Esophagus (tissue), 2 donors: ENCODE measurements around the gene XPC. TPM values are rescaled to one million over a fixed set of nuclear protein-coding genes. Genes with fewer than 3 reads are reported as not detected.
A peak's percentile ranks its signal among the peaks of the same experiment; 100 is the strongest.

Source experiments
- H3K27ac ChIP-seq, 2 donors: one replicate each; pipeline ENCODE4 v1.5.1; 2013; ENCODE audit warnings: low read depth in 2 of 2, mild to moderate bottlenecking in 2 of 2, inconsistent platforms in 1 of 2, low read length in 1 of 2, moderate library complexity in 1 of 2
- H3K27me3 ChIP-seq, 2 donors: one replicate each; pipeline ENCODE4 v1.6.1; 2013; ENCODE audit warnings: low read length in 2 of 2, control low read depth in 1 of 2, mild to moderate bottlenecking in 1 of 2; ENCODE audit not compliant: insufficient read depth in 2 of 2, control insufficient read depth in 1 of 2
- H3K36me3 ChIP-seq, 2 donors: one replicate each; pipeline ENCODE4 v1.6.1; 2013; ENCODE audit warnings: low read length in 1 of 2; ENCODE audit not compliant: control insufficient read depth in 2 of 2, insufficient read depth in 2 of 2
- H3K4me1 ChIP-seq, 2 donors: one replicate each; pipeline ENCODE4 v1.6.1; 2013; ENCODE audit warnings: low read length in 1 of 2; ENCODE audit not compliant: control insufficient read depth in 2 of 2, insufficient read depth in 2 of 2
- H3K4me3 ChIP-seq, 2 donors: one replicate each; pipeline ENCODE4 v1.5.1; 2013; ENCODE audit warnings: low read length in 2 of 2, mild to moderate bottlenecking in 2 of 2, low read depth in 1 of 2, moderate library complexity in 1 of 2
- H3K9me3 ChIP-seq, 2 donors: one replicate each; pipeline ENCODE4 v1.6.1; 2013; ENCODE audit warnings: mild to moderate bottlenecking in 2 of 2, low read depth in 1 of 2, low read length in 1 of 2, moderate library complexity in 1 of 2; ENCODE audit not compliant: control insufficient read depth in 2 of 2, insufficient read depth in 1 of 2
- WGBS, 2 donors: extraction: QIAGEN DNeasy Blood & Tissue Kit; methylation state at CpG; one replicate each; pipeline ENCODE4 v1.1.7; 2013; 5-methylcytosine and 5-hydroxymethylcytosine counted together
- polyA plus RNA-seq, 2 donors: library from polyadenylated mRNA; stranded (reverse); fragments of 200-250 nt; gene quantifications; one replicate each; pipeline ENCODE4 v1.2.3, GENCODE V29; 2013
- donor health status: healthy with polysubstance abuse.
- donor health status: Bipolar disorder and iron deficiency.

XPC gene
- polyA plus RNA-seq, 2 donors, result 12.1 to 12.6 TPM

DNA sequence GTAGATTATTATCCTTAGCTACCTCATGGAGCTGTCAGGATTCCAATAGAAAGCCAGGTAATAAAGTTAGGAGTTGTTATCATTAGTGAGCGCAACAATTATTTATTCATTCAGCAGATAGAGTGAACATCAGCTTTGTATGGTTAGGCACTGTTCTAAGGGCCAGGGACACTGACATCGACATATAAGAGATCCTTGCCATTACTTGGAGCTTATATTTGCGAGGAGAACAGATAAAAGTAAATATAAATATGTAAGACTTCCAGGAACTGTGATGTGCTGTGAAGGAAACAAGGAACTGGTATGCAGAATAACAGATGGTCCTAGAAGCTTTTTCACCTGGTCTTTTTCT, 689 bp upstream of the XPC start:
- Histone ChIP-seq H3K36me3 (peaks cover 0 to 2% of the 10 kb centered on the region in 2 donors), H3K27ac (peak overlapping the region; percentile 75 to 94), H3K27me3 (no peaks in the 10 kb centered on the region), H3K4me1 (no peaks in the 10 kb centered on the region), H3K4me3 (peak overlapping the region; percentile 56 to 90), H3K9me3 (no peaks in the 10 kb centered on the region)
- 1 to 2% methylated on average over 3 of the region's 3 CpGs for WGBS, 2 donors

DNA sequence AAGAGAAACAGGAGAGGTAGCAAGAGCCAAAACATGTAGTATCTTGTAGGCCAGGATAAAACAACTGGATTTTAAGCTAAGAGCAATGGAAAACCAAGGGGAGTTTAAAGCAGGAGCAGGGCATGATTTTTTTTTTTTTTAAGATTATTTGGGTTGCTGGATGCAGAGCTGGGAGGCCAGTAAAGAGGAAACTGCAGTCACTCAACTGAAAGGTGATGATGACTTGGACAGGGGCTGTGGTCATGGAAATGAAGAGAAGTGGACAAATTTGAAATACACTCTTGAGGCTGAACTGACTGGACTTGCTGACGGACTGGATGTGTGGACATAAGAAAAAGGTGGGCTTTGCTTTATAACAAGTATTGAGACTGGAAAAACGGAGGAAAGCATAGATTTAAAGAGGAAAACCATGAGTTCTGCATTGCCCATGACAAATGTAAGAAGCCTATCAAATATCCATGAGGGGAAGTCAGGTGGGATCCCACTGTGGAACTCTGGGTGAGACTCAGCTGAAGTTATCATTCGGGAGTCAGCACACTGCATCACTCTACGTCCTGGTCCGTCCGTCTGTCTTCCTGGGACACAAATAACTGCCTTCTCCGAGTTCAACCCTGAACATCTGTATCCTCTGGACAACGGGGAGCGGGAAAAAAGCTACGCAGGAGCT, 688 bp downstream of the XPC start:
- Histone ChIP-seq H3K4me3 (peak overlapping the region; percentile 77 to 90), H3K27me3 (no peaks in the 10 kb centered on the region), H3K36me3 (peaks cover 0 to 3% of the 10 kb centered on the region in 2 donors), H3K9me3 (no peaks in the 10 kb centered on the region), H3K27ac (peak overlapping the region; percentile 96 to 98), H3K4me1 (no peaks in the 10 kb centered on the region)
- 3% methylated on average over 10 of the region's 10 CpGs for WGBS, 2 donors

DNA sequence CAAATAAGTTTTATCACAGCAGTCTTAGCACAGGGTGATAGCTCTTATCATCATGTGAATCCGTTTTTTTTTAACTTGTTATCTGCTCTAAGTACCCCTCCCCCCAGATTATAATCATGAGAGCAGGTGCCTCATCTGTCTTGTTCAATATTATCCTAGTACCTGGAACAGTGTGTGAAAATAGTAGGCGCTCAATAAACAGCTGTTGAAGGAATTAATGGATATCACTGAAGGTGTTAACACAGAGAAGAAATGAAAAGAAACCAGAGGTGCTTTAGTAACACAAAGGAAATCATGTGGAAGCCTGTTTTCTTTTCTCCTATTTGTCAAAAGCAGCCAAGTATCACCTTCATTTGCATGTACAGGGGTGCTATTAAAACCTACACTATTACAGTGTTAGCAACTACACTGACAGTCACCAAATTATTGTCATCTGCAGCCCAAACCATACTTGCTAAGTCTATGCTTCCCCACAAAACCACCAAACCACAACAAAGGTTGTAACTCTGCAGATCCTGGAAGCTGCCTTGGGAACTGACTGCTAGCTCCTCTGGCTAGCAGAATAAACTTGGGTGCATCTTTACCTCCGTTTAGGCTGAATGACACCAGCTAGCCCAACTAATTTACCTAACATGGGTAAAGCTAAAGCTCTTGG, 2.9 kb downstream of the XPC start:
- H3K27me3 ChIP-seq, result no peaks in the 10 kb centered on the region
- peaks cover 5 to 8% of the 10 kb centered on the region in 2 donors for H3K36me3 ChIP-seq
- no peak overlapping the region for H3K27ac ChIP-seq
- no peaks in the 10 kb centered on the region for H3K4me1 ChIP-seq
- H3K4me3 ChIP-seq, result no peak overlapping the region
- no peaks in the 10 kb centered on the region for H3K9me3 ChIP-seq
- WGBS, 2 donors, result 45 to 57% methylated on average over 3 of the region's 3 CpGs

DNA sequence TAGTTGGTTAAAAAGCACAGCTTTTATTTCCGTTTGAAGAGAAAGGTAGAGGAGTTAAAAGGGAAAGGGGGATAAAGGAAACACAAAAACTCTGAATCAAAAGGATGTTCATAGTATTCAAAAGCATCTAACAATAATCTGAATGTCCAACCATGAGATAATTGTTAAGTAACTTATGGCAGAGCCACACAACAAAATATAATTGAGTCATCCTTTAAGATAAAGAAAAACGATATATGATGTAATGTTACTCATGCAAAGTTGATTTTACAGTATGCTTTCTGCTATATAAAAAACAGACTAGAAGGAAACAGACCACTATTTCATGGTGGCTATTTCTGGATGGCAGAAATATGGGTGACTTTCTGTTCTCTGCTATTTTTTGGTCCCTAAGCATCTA, 3.9 kb downstream of the XPC start:
- H3K36me3 ChIP-seq, result peaks cover 8% of the 10 kb centered on the region in 2 donors
- no peaks in the 10 kb centered on the region for H3K27me3 ChIP-seq
- no peaks in the 10 kb centered on the region for H3K9me3 ChIP-seq
- 62 to 72% methylated on average over 2 of the region's 2 CpGs for WGBS, 2 donors
- no peaks in the 10 kb centered on the region for H3K4me1 ChIP-seq
- no peak overlapping the region for H3K27ac ChIP-seq
- H3K4me3 ChIP-seq, result no peak overlapping the region

DNA sequence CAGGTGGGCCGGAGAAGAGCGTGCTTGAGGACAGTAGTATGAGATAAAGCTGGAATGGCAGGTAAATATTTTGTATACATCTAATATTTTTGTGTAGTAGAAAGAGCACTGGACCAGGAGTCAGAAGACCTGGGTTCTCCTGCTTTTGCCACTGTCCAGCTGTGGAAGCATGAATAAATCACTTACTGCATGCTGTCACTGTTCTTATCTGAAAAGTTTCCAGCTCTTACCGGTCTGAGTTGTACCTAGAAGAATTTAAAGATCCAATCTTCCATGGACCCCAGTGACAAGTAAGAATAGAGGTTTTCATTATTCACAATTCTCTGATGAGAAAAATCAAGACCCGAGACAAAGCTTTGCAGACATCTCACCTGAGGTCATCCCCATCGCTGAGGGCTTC, 5.9 kb downstream of the XPC start:
- Histone ChIP-seq H3K27ac (no peak overlapping the region), H3K27me3 (no peaks in the 10 kb centered on the region), H3K36me3 (peaks cover 16 to 17% of the 10 kb centered on the region in 2 donors), H3K4me1 (no peaks in the 10 kb centered on the region), H3K4me3 (no peak overlapping the region), H3K9me3 (no peaks in the 10 kb centered on the region)
- WGBS, 2 donors, result 94 to 96% methylated on average over 5 of the region's 5 CpGs

DNA sequence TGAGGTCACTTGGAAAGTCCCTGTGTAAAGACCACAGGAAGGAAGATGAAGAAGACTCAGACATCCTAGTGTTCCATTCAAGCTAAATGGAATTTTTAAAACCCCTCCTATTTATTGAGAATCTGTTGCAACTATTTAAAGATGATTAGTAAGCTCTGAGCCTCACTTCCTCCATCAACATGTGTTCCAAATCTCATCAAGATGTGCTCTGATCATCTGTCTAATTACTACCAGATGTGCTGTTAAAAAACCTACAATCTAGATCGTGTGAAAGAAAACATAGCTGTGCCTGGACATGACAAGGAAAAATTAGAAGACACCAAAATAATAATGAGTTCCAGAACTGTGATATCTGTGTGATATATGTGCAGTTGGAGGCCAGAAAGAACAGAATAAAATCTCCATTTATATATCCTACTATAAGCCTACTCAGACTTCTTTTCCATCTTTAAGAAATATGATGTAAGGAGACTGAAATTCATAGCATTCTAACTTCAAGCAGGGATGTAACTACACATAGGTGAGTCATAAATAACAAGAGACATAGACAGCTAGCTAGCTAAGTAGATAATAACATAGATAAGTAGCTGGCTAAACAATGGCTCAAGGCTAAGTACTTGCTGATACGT, 7.8 kb downstream of the XPC start:
- Histone ChIP-seq H3K4me1 (no peaks in the 10 kb centered on the region), H3K36me3 (peaks cover 25 to 28% of the 10 kb centered on the region in 2 donors), H3K27ac (no peak overlapping the region), H3K9me3 (no peaks in the 10 kb centered on the region), H3K4me3 (no peak overlapping the region), H3K27me3 (no peaks in the 10 kb centered on the region)
- 64 to 65% methylated on average over 2 of the region's 2 CpGs for WGBS, 2 donors

DNA sequence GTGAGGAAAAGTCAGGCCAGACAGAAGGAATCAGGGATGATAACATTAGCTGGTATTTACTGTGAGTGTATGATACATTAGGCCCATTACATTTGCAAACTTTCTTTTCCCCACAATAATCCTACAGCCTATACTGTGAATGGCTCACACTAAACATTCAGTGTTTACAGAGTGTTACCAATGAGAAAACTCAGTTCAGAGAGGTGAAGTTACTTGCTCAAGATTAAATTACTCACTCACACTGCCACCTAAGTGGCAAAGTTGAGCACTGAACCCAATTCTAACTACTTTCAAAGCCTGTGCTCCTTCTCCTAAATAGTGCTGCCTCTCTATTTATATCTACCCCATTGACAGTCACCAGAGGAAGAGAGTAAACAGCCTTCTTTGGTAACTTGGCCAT, 8.5 kb downstream of the XPC start:
- Histone ChIP-seq H3K27me3 (no peaks in the 10 kb centered on the region), H3K36me3 (peaks cover 30 to 33% of the 10 kb centered on the region in 2 donors), H3K4me3 (no peak overlapping the region), H3K4me1 (no peaks in the 10 kb centered on the region), H3K27ac (no peak overlapping the region), H3K9me3 (no peaks in the 10 kb centered on the region)

DNA sequence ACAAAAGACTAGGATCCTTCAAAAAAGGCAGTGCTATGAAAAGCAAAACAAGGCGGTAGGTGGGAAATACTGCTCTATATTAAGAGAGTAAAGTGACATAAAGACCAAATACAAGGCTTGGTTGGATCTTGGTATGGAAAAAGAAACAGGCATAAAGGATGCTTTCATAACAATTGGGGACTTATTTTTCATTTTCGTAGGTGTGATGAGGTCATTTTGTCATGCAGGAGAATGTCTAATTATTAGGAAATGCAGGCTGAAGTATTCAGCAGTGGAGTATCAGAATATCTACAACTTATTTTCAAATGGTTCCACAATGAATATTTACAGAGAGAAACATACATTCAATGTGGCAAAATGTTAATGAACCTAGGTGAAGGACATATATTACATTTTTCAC, 9.0 kb downstream of the XPC start:
- H3K9me3 ChIP-seq, result no peaks in the 10 kb centered on the region
- WGBS, 2 donors, result 90 to 91% methylated on average over 2 of the region's 2 CpGs
- no peak overlapping the region for H3K27ac ChIP-seq
- H3K4me1 ChIP-seq, result no peaks in the 10 kb centered on the region
- H3K4me3 ChIP-seq, result no peak overlapping the region
- H3K36me3 ChIP-seq, result peaks cover 34 to 35% of the 10 kb centered on the region in 2 donors
- H3K27me3 ChIP-seq, result no peaks in the 10 kb centered on the region

DNA sequence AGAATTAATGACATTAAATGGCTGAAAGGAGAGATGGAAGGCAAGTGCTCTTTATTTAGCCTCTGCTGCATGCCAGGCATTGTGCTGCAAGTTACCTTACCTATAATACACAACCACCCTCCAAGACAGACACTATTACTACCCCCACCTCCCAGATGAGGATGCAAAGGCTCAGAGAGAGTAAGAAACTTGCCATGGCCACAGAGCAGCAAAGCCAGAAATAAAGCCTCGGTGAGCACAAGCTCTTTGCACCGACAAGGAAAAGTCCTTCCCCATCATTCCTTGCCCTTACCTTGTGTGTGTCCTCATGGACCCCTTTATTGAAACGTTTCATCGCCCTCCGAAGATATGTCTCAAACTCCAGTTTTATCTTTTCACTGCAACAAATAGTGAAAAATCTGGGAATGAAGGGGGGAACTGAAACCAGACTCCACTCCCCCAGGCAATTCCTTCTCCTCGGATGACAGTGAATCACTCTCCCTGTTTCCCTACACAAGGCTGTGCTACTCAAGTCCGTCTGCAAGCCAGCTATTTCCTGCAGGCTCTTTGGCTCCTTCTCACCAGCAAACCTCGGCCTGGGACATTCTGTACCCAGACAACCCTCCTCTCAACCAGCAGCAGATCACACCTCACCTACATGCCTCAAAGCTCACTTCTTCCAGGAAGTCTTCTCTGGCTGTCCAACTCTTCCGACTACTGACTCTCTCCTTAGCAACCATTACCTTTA, 11.4 kb downstream of the XPC start:
- no peaks in the 10 kb centered on the region for H3K27me3 ChIP-seq
- no peaks in the 10 kb centered on the region for H3K9me3 ChIP-seq
- peaks cover 30 to 35% of the 10 kb centered on the region in 2 donors for H3K36me3 ChIP-seq
- H3K4me3 ChIP-seq, result no peak overlapping the region
- no peaks in the 10 kb centered on the region for H3K4me1 ChIP-seq
- 84 to 89% methylated on average over 9 of the region's 9 CpGs for WGBS, 2 donors
- no peak overlapping the region for H3K27ac ChIP-seq
